K562 (cell line): Measurements from ENCODE around the gene PTPRM.

Source experiments
- ARHGAP35 ChIP-seq: fragments of 450-650 bp; IDR thresholded peaks from 2 replicates; pipeline ENCODE4 v1.6.1; 2018; ENCODE audit not compliant: partially characterized antibody
- BHLHE40 ChIP-seq: IDR thresholded peaks from 2 replicates; pipeline ENCODE4 v1.6.1; 2011; ENCODE audit warnings: low read length, improper control_type of control experiment
- CBX3 ChIP-seq, 2 experiments: IDR thresholded peaks; 1 replicate in 1 of 2; 2 replicates in 1 of 2; pipeline ENCODE4 v1.6.1; 2012; ENCODE audit warnings: inconsistent platforms in 2 of 2, low read length in 2 of 2, borderline replicate concordance in 1 of 2, control low read depth in 1 of 2
- CCAR2 ChIP-seq: fragments of 200-400 bp; formaldehyde crosslinking; IDR thresholded peaks from 2 replicates; pipeline ENCODE4 v1.6.1; 2017; ENCODE audit warnings: mild to moderate bottlenecking, low read depth, low read length
- ELF4 ChIP-seq: fragments of 450-650 bp; formaldehyde crosslinking; IDR thresholded peaks from 2 replicates; pipeline ENCODE4 v1.4.0; 2022; ENCODE audit warnings: missing genetic modification characterization
- EP300 ChIP-seq: IDR thresholded peaks from 2 replicates; pipeline ENCODE4 v1.6.1; 2012; ENCODE audit warnings: low read length, improper control_type of control experiment
- MLX ChIP-seq, 2 experiments: fragments of 450-650 bp in 1 of 2; sonication (generic) in 1 of 2; formaldehyde crosslinking; conservative IDR thresholded peaks; 2 replicates each; pipeline versions ENCODE4 v1.4.0 to v1.8.1; 2020 to 2022; ENCODE audit warnings: mild to moderate bottlenecking in 1 of 2, missing genetic modification reagents in 1 of 2
- MTA2 ChIP-seq: fragments of 450-650 bp; IDR thresholded peaks from 2 replicates; pipeline ENCODE4 v1.6.1; 2016; ENCODE audit warnings: low read depth
- POLR2A ChIP-seq: fragments of 450-650 bp; conservative IDR thresholded peaks from 2 replicates; pipeline ENCODE4 v1.6.1; 2016
- SREBF2 ChIP-seq: sonication (generic); formaldehyde crosslinking; IDR thresholded peaks from 2 replicates; pipeline ENCODE4 v1.4.0; 2020; ENCODE audit warnings: mild to moderate bottlenecking, missing genetic modification reagents
- ZNF274 ChIP-seq: IDR thresholded peaks from 2 replicates; pipeline ENCODE4 v1.6.1; 2011; ENCODE audit warnings: low read depth, mild to moderate bottlenecking, low read length, moderate library complexity, borderline replicate concordance
- TF ChIP-seq, protein P1 (sequence below): sonication (generic); formaldehyde crosslinking; IDR thresholded peaks from 2 replicates; pipeline ENCODE4 v1.8.0; 2022; ENCODE audit warnings: mild to moderate bottlenecking, missing genetic modification reagents

- TF ChIP-seq MLX (CRISPR knock-in tag; conservative IDR thresholded peaks at IDR 0.05) (no peak), ARHGAP35 (no peak), BHLHE40 (no peak), EP300 (no peak), POLR2A (no peak), SREBF2 (CRISPR knock-in tag) (no peak), CBX3 (IDR thresholded peaks at IDR 0.05; ENCODE audit: borderline replicate concordance in 1 of 2, low read length in 2 of 2) (no peak), ZNF274 (no peak), ELF4 (no peak), CCAR2 (no peak), MTA2 (no peak)
- TF ChIP-seq, protein P1, sequence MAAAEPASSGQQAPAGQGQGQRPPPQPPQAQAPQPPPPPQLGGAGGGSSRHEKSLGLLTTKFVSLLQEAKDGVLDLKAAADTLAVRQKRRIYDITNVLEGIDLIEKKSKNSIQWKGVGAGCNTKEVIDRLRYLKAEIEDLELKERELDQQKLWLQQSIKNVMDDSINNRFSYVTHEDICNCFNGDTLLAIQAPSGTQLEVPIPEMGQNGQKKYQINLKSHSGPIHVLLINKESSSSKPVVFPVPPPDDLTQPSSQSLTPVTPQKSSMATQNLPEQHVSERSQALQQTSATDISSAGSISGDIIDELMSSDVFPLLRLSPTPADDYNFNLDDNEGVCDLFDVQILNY, result no peak
Measured at GRCh38 chr18:8114480-8114879, 547.4 kb downstream of the PTPRM start.
